ENCODE measurements around the gene TEX13A.

TEX13A gene

DNA sequence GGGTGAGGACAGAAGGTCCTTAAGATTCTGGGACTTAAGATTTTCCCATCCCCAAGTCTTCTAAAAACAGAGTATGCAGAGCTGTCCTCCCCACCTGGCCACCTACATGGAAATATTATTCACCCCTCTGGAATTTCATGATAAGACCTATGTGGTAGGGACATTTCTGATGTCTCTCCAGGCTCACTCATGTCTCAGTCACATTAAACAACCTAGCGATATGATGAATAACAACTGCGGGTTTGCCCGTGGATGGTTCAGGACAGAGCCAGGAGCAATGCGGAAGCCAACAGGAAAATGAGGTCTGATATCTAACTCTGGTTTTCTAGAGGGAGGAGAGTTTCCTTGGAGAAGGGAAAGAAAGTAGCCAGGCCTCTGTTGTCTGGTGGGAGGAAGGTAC, 47.4 kb downstream of the TEX13A start:
- DNase-seq (ENCODE audit: low read depth, low spot score), result no peak

Data from activated naive CD8-positive, alpha-beta T cell treated with anti-CD3 and anti-CD28 coated beads, Interleukin-2, amount 50 U/mL, for 16 hours (primary cell).